Stimulated activated CD8-positive, alpha-beta memory T cell treated with anti-CD3 and anti-CD28 coated beads, Interleukin-7, amount 100 ng/mL, for 4 hours (primary cell): ENCODE data around the gene RAI1.

ENCODE experiments used
- DNase-seq, 2 donors: peaks; one replicate each; pipeline ENCODE4 v3.0.0-alpha.2; 2020; ENCODE audit warnings: low read depth in 2 of 2

The RAI1 gene

GRCh38 chr17:17730250-17730935, 49.1 kb downstream of the RAI1 start:
- DNase-seq, result no peak

- DNase-seq, result no peak
These were observed 51.2 kb downstream of the RAI1 start for GRCh38 chr17:17732444-17732843.

- DNase-seq, result no peak
These were observed 51.8 kb downstream of the RAI1 start for GRCh38 chr17:17732892-17733670.

GRCh38 chr17:17736205-17737183, 55.2 kb downstream of the RAI1 start:
- no peak for DNase-seq

- DNase-seq, result no peak
These were observed 57.0 kb downstream of the RAI1 start for GRCh38 chr17:17737961-17738894.

- no peak for DNase-seq
These were observed 57.6 kb downstream of the RAI1 start for GRCh38 chr17:17738901-17739300.

GRCh38 chr17:17739388-17740066, 58.3 kb downstream of the RAI1 start:
- DNase-seq, result no peak

- DNase-seq, result peak; percentile 33 to 72
These were observed 59.5 kb downstream of the RAI1 start for GRCh38 chr17:17740615-17741348.

GRCh38 chr17:17741349-17742023, 60.2 kb downstream of the RAI1 start:
- no peak for DNase-seq

- DNase-seq, result no peak
These were observed 60.9 kb downstream of the RAI1 start for GRCh38 chr17:17742133-17742621.

GRCh38 chr17:17742688-17743390, 61.6 kb downstream of the RAI1 start:
- DNase-seq, result no peak

GRCh38 chr17:17743391-17744112, 62.3 kb downstream of the RAI1 start:
- DNase-seq, result no peak

- no peak for DNase-seq
These were observed 62.9 kb downstream of the RAI1 start for GRCh38 chr17:17744116-17744515.

- no peak for DNase-seq
These were observed 64.5 kb downstream of the RAI1 start for GRCh38 chr17:17745476-17746455.

GRCh38 chr17:17748179-17748578, 66.9 kb downstream of the RAI1 start:
- DNase-seq, result no peak

- no peak for DNase-seq
These were observed 67.3 kb downstream of the RAI1 start for GRCh38 chr17:17748604-17749003.
